NCI-H748 (cell line): ENCODE measurements around the gene SEMA3B.
"Not testable (repeated sequence)": the region's sequence is repeated elsewhere in the genome, so short reads cannot be mapped to it uniquely, and the experiment has no call there.

Source experiments
- DNase-seq: peaks from one replicate; lab custom pipeline; 2025; ENCODE audit not compliant: unreplicated experiment; lab: John Stamatoyannopoulos, UW

Gene SEMA3B

DNA sequence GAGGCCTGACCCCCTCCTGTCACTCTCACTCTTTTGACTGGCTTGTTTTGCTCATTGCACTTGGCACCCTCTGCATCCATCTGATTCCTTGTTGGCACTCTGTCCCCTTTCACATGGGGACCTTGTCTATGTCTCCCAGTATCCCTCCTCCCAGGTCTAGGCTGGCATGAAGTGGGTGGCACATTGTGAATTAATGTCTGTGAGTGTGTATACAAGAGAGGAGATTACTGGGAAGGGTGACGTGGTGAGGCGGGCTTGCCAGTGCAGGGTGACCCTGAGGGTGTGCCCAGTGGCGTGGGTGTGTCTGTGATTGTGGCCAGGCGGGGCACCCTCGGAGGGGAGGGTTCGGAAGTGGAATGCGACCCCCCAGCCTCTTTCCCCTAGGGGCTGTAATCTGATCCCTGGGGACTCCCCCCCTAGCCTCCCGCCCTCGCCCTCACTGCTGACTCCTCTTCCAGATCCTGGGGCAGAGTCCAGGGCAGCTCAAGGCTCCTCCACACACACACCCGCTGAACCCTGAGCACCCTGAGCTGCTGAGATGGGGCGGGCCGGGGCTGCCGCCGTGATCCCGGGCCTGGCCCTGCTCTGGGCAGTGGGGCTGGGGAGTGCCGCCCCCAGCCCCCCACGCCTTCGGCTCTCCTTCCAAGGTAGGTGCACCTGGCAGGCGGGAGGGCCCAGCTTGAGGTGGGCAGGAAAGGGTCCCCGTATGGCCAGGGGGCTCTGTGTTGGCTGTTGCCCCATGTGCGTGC is at the start of gene SEMA3B:
TSS of gene SEMA3B (plus strand) at position 445 of the 749 bp plus-strand sequence. CDS start at position 539, 94 bp downstream.
- peak; percentile 11 for DNase-seq

- no peak for DNase-seq
Measured at GRCh38 chr3:50219285-50219684, 49.7 kb upstream of the SEMA3B start.

DNA sequence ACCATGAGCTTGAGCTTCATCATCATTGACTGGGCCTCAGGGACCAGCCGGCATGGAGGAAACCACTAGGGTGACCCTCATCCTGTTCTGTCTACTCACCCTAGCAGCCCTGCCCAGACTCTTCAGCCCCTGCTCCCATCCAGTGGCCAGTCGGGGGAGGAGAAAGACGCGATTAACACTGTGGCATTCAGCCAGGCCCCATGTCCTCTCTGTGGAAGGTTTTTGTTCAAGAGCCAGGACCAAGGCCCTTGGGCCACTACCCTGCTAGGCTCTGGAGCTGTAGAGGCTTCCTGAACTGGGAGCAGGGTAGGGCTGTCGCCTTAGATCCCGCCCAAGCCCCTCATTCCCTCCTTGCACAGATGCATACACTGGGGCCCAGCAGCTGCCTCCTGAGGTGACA is 48.8 kb upstream of the SEMA3B start:
- no peak for DNase-seq

DNA sequence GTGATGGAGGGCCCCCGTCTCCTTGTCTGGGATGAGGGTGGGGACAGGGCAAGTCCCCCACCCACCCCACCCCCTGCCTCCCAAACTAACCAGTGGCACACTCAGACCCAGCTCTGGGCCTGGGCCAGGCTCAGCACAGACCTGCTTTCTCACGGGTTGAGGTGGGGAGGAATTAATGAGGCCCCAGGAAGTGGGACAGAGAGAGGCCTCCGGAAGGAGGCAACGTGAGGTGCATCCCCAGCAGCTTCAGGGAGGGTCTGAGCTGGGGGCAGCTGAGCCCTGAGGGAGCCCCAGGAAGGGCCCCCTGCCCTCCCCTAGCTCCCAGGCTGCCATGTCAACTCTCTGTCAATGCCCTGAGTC is 47.9 kb upstream of the SEMA3B start:
- DNase-seq: no peak

DNA sequence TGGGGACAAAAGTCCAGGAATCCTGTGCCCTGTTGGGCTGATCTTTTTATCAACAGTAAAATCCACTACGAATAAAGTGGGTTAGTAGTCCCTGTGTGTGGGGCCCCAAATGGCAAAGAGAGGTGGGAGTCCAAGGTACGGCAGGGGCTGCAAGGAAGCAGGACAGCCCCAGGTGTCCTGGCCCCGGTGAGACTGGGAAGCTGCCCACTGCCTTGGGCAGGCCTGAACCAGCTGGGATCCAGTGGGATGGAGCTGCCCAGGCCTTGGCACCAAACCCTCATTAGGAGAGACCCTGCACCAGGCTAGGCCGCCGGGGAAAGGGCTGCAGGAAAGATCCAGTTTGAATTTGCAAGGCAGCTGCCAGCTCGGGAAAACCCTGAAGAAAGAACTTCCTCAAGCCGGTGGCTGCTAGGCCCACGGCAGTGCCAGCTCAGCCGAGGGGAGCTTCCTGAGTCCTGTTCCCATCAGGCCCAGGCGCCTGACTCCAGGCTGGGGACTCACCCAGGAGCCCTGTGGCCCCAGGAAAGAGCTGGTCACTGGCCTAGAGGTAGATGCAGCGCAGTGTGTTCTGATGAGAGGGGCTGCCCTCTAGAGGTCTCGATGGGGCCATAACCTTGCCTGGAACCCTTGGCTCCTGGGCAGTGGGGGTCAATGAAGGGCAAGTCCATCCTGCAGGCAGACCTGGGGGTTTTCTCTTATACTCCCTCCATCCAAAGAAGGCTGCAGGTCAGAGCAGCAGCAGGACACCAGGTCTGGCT is 47.4 kb upstream of the SEMA3B start:
- no peak for DNase-seq

- DNase-seq: no peak
Measured at GRCh38 chr3:50222169-50222528, 46.8 kb upstream of the SEMA3B start.

GRCh38 chr3:50224639-50225038 is 44.3 kb upstream of the SEMA3B start:
- no peak for DNase-seq

GRCh38 chr3:50226888-50227389 is 42.0 kb upstream of the SEMA3B start:
- peak; percentile 74 for DNase-seq

DNA sequence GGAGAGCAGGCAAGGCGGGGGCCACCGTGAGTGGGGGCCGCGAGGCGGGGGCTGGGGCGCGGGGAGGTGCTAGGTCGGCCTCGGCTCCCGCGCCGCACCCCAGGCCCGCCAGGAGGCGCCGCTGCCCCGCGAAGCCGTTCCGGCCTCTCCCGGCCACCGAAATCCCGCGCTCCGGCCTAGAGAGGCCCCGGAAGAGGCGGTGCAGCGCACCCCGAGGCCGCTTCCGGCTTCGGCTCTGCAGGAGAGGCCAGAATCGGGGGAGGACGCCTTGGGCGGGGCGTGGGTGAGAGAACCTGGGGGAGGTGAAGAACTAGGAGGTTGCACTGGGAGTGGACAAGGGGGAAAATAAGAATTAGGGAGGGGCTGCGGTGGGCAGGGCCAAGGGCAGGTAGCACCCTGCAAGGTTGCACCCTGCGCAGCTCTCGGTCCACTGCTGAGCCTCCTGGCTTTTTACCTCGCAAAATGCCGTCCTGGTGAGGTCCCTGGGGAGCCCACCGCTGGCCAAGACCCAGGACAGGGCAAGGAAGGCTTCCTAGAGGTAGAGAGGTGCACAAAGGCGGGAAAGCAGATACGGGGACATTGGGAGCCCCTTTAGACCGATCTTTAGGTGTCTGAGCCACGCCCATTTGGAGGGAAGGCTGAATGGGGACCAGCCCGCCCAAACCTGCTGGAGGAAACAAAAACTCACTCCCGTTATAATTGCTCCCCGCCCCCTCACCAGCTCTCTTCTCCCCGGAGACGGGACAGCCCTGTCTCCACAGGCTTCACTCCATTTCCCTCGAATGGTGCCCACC is 41.4 kb upstream of the SEMA3B start:
- DNase-seq: peak; percentile 96

GRCh38 chr3:50228184-50228763 is 40.7 kb upstream of the SEMA3B start:
- DNase-seq: not testable (repeated sequence)

- DNase-seq: no peak
Measured at GRCh38 chr3:50229490-50229889, 39.5 kb upstream of the SEMA3B start.

GRCh38 chr3:50230104-50230793 is 38.7 kb upstream of the SEMA3B start:
- no peak for DNase-seq

DNA sequence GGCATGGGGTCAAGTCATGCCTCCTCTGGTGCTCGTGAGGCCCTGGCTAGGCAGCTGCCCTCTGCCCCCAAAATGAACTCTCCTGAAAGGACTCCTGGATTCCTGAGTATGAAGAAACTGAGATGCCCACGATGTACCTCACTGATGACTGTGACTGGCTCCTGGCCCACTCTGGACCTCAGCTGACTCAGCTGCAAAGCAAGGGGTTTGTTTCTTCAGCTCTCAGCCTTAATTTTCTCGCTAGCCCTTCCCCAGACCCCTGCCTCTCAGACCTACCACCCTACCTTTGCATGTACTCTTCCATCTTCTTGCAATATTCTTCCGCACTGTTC is 38.2 kb upstream of the SEMA3B start:
- no peak for DNase-seq

DNA sequence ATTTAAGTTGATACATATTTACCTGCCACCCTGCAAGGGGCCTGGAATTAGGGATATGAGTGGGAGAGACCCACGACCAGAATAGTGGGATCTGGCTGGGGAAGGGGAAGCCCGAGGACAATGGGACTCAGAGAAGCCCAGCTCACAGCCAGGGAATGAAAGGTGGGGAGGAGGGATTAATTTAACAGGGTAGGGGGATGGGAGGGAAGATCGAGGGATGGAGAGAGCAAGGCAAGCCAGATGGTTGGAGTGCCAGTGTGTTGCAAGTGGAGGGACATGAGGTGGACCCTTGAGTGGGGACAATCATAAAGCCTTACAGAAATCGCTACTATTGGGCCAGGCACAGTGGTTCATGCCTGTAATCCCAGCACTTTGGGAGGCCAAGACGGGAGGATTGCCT is 37.4 kb upstream of the SEMA3B start:
- DNase-seq: no peak

- DNase-seq: no peak
Measured at GRCh38 chr3:50232303-50232702, 36.6 kb upstream of the SEMA3B start.

GRCh38 chr3:50233176-50233575 is 35.8 kb upstream of the SEMA3B start:
- peak; percentile 5 for DNase-seq

DNA sequence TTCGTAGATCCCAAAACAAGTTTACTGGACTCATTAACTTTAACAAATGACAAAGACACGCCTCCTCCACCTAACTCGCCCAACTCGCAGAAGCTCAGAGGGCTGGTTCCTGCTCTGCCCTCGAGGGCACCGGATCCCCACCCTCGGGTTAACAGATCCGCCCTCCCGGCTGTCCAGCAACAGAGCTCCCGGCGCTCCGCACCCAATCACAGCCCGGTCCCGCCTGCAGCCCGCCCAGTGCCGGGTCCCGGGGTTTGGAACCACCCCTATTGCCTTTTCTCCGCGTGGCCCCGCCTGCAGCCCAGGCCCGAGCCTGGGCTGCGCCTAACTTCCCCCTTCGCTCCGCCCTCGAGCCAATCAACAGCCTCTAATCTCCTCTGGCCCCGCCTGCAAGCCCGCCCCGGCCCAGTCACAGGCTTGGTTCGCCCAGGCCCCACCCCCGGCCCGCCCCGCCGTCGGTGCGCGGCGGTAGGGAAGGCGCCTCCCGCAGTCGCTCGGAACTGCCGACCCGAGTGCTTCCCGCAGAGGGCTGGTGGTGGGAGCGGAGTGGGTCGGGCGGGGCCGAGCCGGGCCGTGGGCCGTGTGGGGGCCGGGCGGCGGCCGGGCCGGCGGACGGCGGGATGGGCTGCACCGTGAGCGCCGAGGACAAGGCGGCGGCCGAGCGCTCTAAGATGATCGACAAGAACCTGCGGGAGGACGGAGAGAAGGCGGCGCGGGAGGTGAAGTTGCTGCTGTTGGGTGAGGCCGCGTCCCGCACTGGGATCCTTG is 33.0 kb upstream of the SEMA3B start, which contains the start of gene GNAI2:
TSS of gene GNAI2 (plus strand) at position 489 of the 768 bp plus-strand sequence. CDS start at position 621, 132 bp downstream.
- DNase-seq: peak; percentile 96

DNA sequence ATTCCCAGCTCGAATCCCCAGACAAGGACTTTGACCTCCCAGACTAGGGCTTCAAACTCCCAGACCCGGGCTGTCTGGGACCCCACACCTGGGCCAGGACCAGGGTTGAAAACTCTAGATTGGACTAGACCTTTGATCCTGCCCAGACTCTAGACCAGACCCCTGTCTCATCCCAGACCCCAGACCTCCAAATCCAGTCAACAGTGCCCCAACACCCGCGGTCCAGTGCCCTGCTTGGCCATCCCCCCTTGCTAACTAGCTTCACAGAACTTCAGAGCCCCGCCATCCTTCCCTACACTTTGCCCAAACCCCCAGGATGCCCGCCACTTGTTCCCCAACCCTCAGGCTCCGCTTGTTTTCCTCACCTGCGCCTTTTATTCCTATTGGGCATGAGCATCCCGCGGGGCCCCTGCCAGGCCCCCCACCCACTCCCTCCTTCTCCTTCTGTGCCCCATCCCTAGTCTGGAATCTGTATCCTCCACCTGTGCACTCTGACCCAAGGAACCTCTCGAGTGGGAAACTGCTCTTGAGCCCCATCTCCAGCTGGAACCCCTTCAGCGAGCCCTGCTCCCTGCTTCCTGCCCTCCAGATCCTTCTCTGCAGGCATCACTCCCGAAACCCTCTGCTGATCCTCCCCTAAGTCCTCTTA is 32.3 kb upstream of the SEMA3B start:
- DNase-seq: no peak

- DNase-seq: peak; percentile 31
Measured at GRCh38 chr3:50237133-50237651, 31.8 kb upstream of the SEMA3B start.
